ENCODE measurements around the gene ALOX5.

DNA sequence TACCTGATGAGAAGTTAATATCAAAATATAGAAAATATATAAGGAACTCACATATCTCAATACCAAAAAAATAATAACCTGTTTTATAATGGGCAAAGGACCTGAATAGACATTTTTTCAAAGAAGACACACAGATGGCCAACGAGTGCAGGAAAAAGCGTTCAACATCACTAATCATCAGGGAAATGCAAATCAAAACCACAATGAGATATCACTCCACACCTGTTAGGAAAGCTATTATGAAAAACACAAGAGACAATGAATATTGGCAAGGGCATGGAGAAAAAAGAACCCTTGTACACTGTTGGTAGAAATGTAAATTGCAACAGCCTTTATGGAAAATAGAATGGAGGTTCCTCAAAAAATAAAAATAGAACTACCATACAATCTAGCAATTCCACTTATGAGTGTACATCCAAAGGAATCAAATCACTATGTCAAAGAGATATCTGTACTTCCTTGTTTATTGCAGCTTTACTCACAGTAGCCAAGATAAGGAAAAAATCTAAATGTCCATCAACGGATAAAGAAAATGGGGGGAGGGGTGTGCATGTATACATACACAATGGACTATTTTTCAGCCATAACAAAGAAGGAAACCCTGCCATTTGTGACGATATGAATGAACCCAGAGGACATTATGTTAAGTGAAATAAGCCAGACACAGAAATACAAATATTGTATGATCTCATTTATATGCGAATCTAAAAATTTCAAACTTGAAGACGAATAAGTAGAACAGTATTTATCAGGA lies 3.6 kb upstream of the ALOX5 start:
- no peak for TF ChIP-seq POLR2AphosphoS5 (IDR thresholded peaks at IDR 0.05)
- TF ChIP-seq, protein P1, sequence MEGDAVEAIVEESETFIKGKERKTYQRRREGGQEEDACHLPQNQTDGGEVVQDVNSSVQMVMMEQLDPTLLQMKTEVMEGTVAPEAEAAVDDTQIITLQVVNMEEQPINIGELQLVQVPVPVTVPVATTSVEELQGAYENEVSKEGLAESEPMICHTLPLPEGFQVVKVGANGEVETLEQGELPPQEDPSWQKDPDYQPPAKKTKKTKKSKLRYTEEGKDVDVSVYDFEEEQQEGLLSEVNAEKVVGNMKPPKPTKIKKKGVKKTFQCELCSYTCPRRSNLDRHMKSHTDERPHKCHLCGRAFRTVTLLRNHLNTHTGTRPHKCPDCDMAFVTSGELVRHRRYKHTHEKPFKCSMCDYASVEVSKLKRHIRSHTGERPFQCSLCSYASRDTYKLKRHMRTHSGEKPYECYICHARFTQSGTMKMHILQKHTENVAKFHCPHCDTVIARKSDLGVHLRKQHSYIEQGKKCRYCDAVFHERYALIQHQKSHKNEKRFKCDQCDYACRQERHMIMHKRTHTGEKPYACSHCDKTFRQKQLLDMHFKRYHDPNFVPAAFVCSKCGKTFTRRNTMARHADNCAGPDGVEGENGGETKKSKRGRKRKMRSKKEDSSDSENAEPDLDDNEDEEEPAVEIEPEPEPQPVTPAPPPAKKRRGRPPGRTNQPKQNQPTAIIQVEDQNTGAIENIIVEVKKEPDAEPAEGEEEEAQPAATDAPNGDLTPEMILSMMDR (IDR thresholded peaks at IDR 0.05), result no peak
- no peak for TF ChIP-seq POLR2A (IDR thresholded peaks at IDR 0.05)

All from transverse colon (tissue), 4 donors.